Ecto neural progenitor cell (in vitro differentiated cells): ENCODE results near the gene FOXI2.

Source experiments
- DNase-seq: peaks from one replicate; pipeline ENCODE4 v3.0.0-alpha.2; 2018; ENCODE audit warnings: low spot score

The FOXI2 gene

GRCh38 chr10:127736915-127737562 is at the start of gene FOXI2:
TSS of gene FOXI2 (plus strand) at chr10:127737185. CDS start at chr10:127737274, 89 bp downstream.
- DNase-seq: no peak

GRCh38 chr10:127687548-127687947 is 49.4 kb upstream of the FOXI2 start:
- no peak for DNase-seq

GRCh38 chr10:127690176-127690835 is 46.7 kb upstream of the FOXI2 start:
- DNase-seq: no peak

GRCh38 chr10:127694580-127695193 is 42.3 kb upstream of the FOXI2 start:
- DNase-seq: peak; percentile 73

- no peak for DNase-seq
Observed at GRCh38 chr10:127695431-127695830, 41.6 kb upstream of the FOXI2 start.

- no peak for DNase-seq
Observed at GRCh38 chr10:127698886-127699285, 38.1 kb upstream of the FOXI2 start.

- DNase-seq: no peak
Observed at GRCh38 chr10:127699311-127699710, 37.7 kb upstream of the FOXI2 start.

- no peak for DNase-seq
Observed at GRCh38 chr10:127702271-127702670, 34.7 kb upstream of the FOXI2 start.

GRCh38 chr10:127715249-127715648 is 21.7 kb upstream of the FOXI2 start:
- no peak for DNase-seq

GRCh38 chr10:127715782-127716378 is 21.1 kb upstream of the FOXI2 start:
- no peak for DNase-seq

GRCh38 chr10:127720142-127720541 is 16.8 kb upstream of the FOXI2 start:
- no peak for DNase-seq

GRCh38 chr10:127720903-127721302 is 16.1 kb upstream of the FOXI2 start:
- DNase-seq: no peak

- no peak for DNase-seq
Observed at GRCh38 chr10:127734753-127735152, 2.2 kb upstream of the FOXI2 start.

GRCh38 chr10:127735156-127735555 is 1.8 kb upstream of the FOXI2 start:
- no peak for DNase-seq

- DNase-seq: no peak
Observed at GRCh38 chr10:127735723-127736221, 1.2 kb upstream of the FOXI2 start.

GRCh38 chr10:127736222-127736914 is 617 bp upstream of the FOXI2 start:
- peak; percentile 82 for DNase-seq

- DNase-seq: no peak
Observed at GRCh38 chr10:127737563-127738511, 852 bp downstream of the FOXI2 start.

GRCh38 chr10:127738512-127739424 is 1.8 kb downstream of the FOXI2 start:
- DNase-seq: no peak

GRCh38 chr10:127739908-127740307 is 2.9 kb downstream of the FOXI2 start:
- no peak for DNase-seq

- no peak for DNase-seq
Observed at GRCh38 chr10:127740596-127740995, 3.6 kb downstream of the FOXI2 start.
